H1 (cell line): Measurements from ENCODE around the gene CHAC1. TPM values are rescaled to one million over a fixed set of nuclear protein-coding genes. Genes with fewer than 3 reads are reported as not detected.

Source experiments
- NANOG ChIP-seq: IDR thresholded peaks from 2 replicates; pipeline ENCODE4 v1.6.1; 2011; ENCODE audit warnings: low read length, low read depth, mild to moderate bottlenecking, inconsistent platforms; ENCODE audit not compliant: insufficient read depth, poor library complexity, severe bottlenecking
- POLR2A ChIP-seq, 2 experiments: IDR thresholded peaks; 1 replicate in 1 of 2; 2 replicates in 1 of 2; pipeline ENCODE4 v1.6.1; 2011; ENCODE audit warnings: low read depth in 2 of 2, low read length in 2 of 2, mild to moderate bottlenecking in 2 of 2; ENCODE audit errors: control extremely low read depth in 1 of 2
- RXRA ChIP-seq: IDR thresholded peaks from 2 replicates; pipeline ENCODE4 v1.6.1; 2011; ENCODE audit warnings: low read depth, mild to moderate bottlenecking, low read length, moderate library complexity; ENCODE audit not compliant: insufficient read depth
- polyA plus RNA-seq, 7 experiments: library from polyadenylated mRNA; depleted of rRNA in 3 of 7; stranded (reverse) in 5 of 7; unstranded in 2 of 7; fragments of >200 nt in 5 of 7; fragments of 200-250 nt in 2 of 7; gene quantifications; 1 replicate in 5 of 7; 2 replicates in 1 of 7; 4 replicates in 1 of 7; pipeline versions ENCODE4 v1.2.1 to v1.2.3, GENCODE V29; 2011 to 2013; ENCODE audit warnings: missing spikeins in 2 of 7, mixed read lengths in 2 of 7
- total RNA-seq: library from RNA; stranded (reverse); fragmentation: NEBNext Ultra II Directional; extraction: Animal tissue kit (Norgen Biotek cat#: 25700); gene quantifications from 2 replicates; pipeline ENCODE4 v1.2.1, GENCODE V29; 2021
- TF ChIP-seq, protein P1 (sequence below), 3 experiments: IDR thresholded peaks; 1 replicate in 2 of 3; 2 replicates in 1 of 3; pipeline versions ENCODE4 v1.5.1 to v1.6.1; 2011; ENCODE audit warnings: low read length in 3 of 3, mild to moderate bottlenecking in 3 of 3, inconsistent platforms in 2 of 3, low read depth in 1 of 3, moderate library complexity in 1 of 3; ENCODE audit not compliant: insufficient read depth in 1 of 3; ENCODE audit errors: control extremely low read depth in 1 of 3

CHAC1 gene
- total and polyA plus RNA-seq, 2 of the 8 experiments (the other 6 are each of a cell fraction or from before 2014, with no cell fraction given): 34.3 to 159 TPM

DNA sequence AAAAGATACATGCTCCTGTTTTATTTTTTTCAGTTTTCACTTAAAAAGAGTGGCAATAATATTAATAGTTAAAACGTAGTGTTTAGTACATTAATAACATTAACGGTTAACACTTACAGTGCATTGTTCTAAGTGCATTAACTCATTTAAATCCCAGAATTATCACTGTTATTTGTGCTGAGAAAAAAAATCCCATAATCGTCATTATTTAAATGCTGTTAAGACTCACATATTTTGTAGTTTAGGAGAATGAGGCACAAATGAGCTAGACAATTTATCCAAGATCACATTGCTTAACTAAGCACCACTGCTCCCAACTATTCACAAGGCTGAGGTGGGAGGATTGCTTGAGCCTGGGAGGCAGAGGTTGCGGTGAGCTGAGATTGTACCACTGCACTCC lies 34.9 kb downstream of the CHAC1 start (continued):
- TF ChIP-seq, protein P1, sequence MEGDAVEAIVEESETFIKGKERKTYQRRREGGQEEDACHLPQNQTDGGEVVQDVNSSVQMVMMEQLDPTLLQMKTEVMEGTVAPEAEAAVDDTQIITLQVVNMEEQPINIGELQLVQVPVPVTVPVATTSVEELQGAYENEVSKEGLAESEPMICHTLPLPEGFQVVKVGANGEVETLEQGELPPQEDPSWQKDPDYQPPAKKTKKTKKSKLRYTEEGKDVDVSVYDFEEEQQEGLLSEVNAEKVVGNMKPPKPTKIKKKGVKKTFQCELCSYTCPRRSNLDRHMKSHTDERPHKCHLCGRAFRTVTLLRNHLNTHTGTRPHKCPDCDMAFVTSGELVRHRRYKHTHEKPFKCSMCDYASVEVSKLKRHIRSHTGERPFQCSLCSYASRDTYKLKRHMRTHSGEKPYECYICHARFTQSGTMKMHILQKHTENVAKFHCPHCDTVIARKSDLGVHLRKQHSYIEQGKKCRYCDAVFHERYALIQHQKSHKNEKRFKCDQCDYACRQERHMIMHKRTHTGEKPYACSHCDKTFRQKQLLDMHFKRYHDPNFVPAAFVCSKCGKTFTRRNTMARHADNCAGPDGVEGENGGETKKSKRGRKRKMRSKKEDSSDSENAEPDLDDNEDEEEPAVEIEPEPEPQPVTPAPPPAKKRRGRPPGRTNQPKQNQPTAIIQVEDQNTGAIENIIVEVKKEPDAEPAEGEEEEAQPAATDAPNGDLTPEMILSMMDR (IDR thresholded peaks at IDR 0.05; ENCODE audit: control extremely low read depth in 1 of 3, insufficient read depth in 1 of 3, low read depth in 1 of 3, low read length in 3 of 3): no peak
- no peak for TF ChIP-seq NANOG
- no peak for TF ChIP-seq POLR2A (IDR thresholded peaks at IDR 0.05; ENCODE audit: control extremely low read depth in 1 of 2, low read depth in 2 of 2, low read length in 2 of 2)
- TF ChIP-seq RXRA: no peak
